GM12878 (cell line): ENCODE results near the gene IER3. TPM values are rescaled to one million over a fixed set of nuclear protein-coding genes. Genes with fewer than 3 reads are reported as not detected.
A peak's percentile ranks its signal among the peaks of the same experiment; 100 is the strongest.

Source experiments
- ATAC-seq: fragments of 200-7000 bp; cut with Tn5 transposase; 3 replicates; pipeline ENCODE4 v1.9.1; 2020; ENCODE audit warnings: mild to moderate bottlenecking, moderate library complexity
- BruUV-seq: library from RNA; stranded (reverse); fragments of 400-500 nt; replicated peaks from 2 replicates; lab custom pipeline; 2021; lab: Mats Ljungman, UMichigan
- CTCF ChIA-PET: fragments of 300-600 bp; sonication (Branson Sonifier 250); formaldehyde crosslinking; extraction: SDS; loops from one replicate; lab custom pipeline; 2021; ENCODE audit warnings: inconsistent platforms; lab: Yijun Ruan, JAX
- POLR2A ChIA-PET: fragments of 350-600 bp; formaldehyde crosslinking; extraction: SDS; loops from one replicate; lab custom pipeline; 2021; ENCODE audit warnings: inconsistent platforms; lab: Charles Lee
- RAD21 ChIA-PET: fragments of 300-600 bp; sonication (Branson Sonifier 250); formaldehyde crosslinking; loops from one replicate; lab custom pipeline; 2023; ENCODE audit warnings: antibody characterized with exemption; ENCODE audit not compliant: unreplicated experiment; lab: Charles Lee
- SMC1A ChIA-PET: fragments of 300-600 bp; sonication (Branson Sonifier 250); formaldehyde crosslinking; loops from one replicate; lab custom pipeline; 2023; ENCODE audit not compliant: unreplicated experiment, uncharacterized antibody; lab: Charles Lee
- DNase-seq: peaks from one replicate; pipeline ENCODE4 v3.0.0-alpha.2; 2011; ENCODE audit warnings: low read depth, low spot score
- FAIRE-seq: peaks from 3 replicates; lab custom pipeline; 2011; peaks lifted over from hg19 to GRCh38; lab: Jason Lieb, UNC
- H2AFZ ChIP-seq: 2 replicates; pipeline ENCODE4 v1.6.0; 2011; ENCODE audit warnings: low read depth, low read length, control low read depth; ENCODE audit not compliant: control insufficient read depth
- H3K27ac ChIP-seq: 2 replicates; pipeline ENCODE4 v1.5.1; 2011; ENCODE audit warnings: control low read depth; ENCODE audit not compliant: control insufficient read depth, insufficient read depth
- H3K27me3 ChIP-seq, 2 experiments: replicated peaks in 1 of 2; 2 replicates each; pipeline versions ENCODE4 v1.6.0 to v1.6.1; 2011; ENCODE audit warnings: low read length in 1 of 2; ENCODE audit not compliant: control insufficient read depth in 2 of 2, insufficient read depth in 2 of 2
- H3K36me3 ChIP-seq, 2 experiments: 2 replicates each; pipeline ENCODE4 v1.5.1; 2011; ENCODE audit warnings: low read length in 1 of 2; ENCODE audit not compliant: control insufficient read depth in 2 of 2, insufficient read depth in 2 of 2
- H3K4me1 ChIP-seq: 2 replicates; pipeline ENCODE4 v1.6.1; 2011; ENCODE audit warnings: mild to moderate bottlenecking, low read length, moderate library complexity, mixed read lengths; ENCODE audit not compliant: control insufficient read depth, insufficient read depth
- H3K4me2 ChIP-seq: 2 replicates; pipeline ENCODE4 v1.6.0; 2011; ENCODE audit warnings: control low read depth; ENCODE audit not compliant: control insufficient read depth, insufficient read depth
- H3K4me3 ChIP-seq: fragments of 200-600 bp; sonication (generic); 2 replicates; pipeline ENCODE4 v1.5.1; 2016
- H3K79me2 ChIP-seq: 2 replicates; pipeline ENCODE4 v1.6.0; 2011; ENCODE audit warnings: low read length; ENCODE audit not compliant: control insufficient read depth, insufficient read depth
- H3K9ac ChIP-seq: 2 replicates; pipeline ENCODE4 v1.8.0; 2011; ENCODE audit warnings: low read length, control low read depth, mixed read lengths; ENCODE audit not compliant: control insufficient read depth, insufficient read depth
- H3K9me3 ChIP-seq: replicated peaks from 3 replicates; pipeline ENCODE4 v1.5.1; 2011; ENCODE audit warnings: mild to moderate bottlenecking, low read length; ENCODE audit not compliant: control insufficient read depth, insufficient read depth
- H4K20me1 ChIP-seq: 2 replicates; pipeline ENCODE4 v1.6.0; 2011; ENCODE audit not compliant: control insufficient read depth, insufficient read depth
- BACH1 ChIP-seq: fragments of 450-650 bp; IDR thresholded peaks from 2 replicates; pipeline ENCODE4 v1.6.1; 2017; ENCODE audit warnings: mild to moderate bottlenecking, borderline replicate concordance
- BCL3 ChIP-seq: IDR thresholded peaks from 2 replicates; pipeline ENCODE4 v1.6.1; 2011; ENCODE audit warnings: borderline replicate concordance, low read depth, mild to moderate bottlenecking, moderate library complexity, low read length; ENCODE audit not compliant: insufficient read depth, poor library complexity, severe bottlenecking
- BMI1 ChIP-seq: fragments of 450-650 bp; IDR thresholded peaks from 2 replicates; pipeline ENCODE4 v1.6.1; 2016; ENCODE audit warnings: mild to moderate bottlenecking, moderate library complexity, borderline replicate concordance
- CBFB ChIP-seq: IDR thresholded peaks from 2 replicates; pipeline ENCODE4 v1.6.1; 2016; ENCODE audit warnings: antibody characterized with exemption, low read depth
- CREM ChIP-seq: IDR thresholded peaks from 2 replicates; pipeline ENCODE4 v1.6.1; 2014; ENCODE audit warnings: antibody characterized with exemption, low read depth
- EZH2 ChIP-seq: IDR thresholded peaks from 2 replicates; pipeline ENCODE4 v1.6.1; 2012; ENCODE audit warnings: low read depth, mild to moderate bottlenecking, control low read depth, inconsistent platforms, low read length, borderline replicate concordance; ENCODE audit not compliant: control insufficient read depth
- HCFC1 ChIP-seq: fragments of 150-350 bp; IDR thresholded peaks from 2 replicates; pipeline ENCODE4 v1.6.1; 2014; ENCODE audit warnings: low read length
- PAX5 ChIP-seq: IDR thresholded peaks from 2 replicates; pipeline ENCODE4 v1.6.1; 2011; ENCODE audit warnings: low read depth, low read length, borderline replicate concordance
- POLR2A ChIP-seq: IDR thresholded peaks from 2 replicates; pipeline ENCODE4 v1.6.1; 2011; ENCODE audit warnings: low read depth, mild to moderate bottlenecking, low read length
- POLR2AphosphoS2 ChIP-seq: IDR thresholded peaks from 2 replicates; pipeline ENCODE4 v1.6.1; 2011; ENCODE audit warnings: low read depth, mild to moderate bottlenecking, low read length, improper control_type of control experiment, moderate library complexity
- POLR2AphosphoS5 ChIP-seq: IDR thresholded peaks from 2 replicates; pipeline ENCODE4 v1.6.1; 2011; ENCODE audit warnings: mild to moderate bottlenecking, low read length, inconsistent platforms
- POU2F2 ChIP-seq: IDR thresholded peaks from 3 replicates; pipeline ENCODE4 v1.6.1; 2011; ENCODE audit warnings: low read depth, mild to moderate bottlenecking, low read length, borderline replicate concordance
- RUNX3 ChIP-seq: IDR thresholded peaks from 2 replicates; pipeline ENCODE4 v1.6.1; 2012; ENCODE audit warnings: low read length, inconsistent platforms
- SMAD5 ChIP-seq: IDR thresholded peaks from 2 replicates; pipeline ENCODE4 v1.6.1; 2016; ENCODE audit warnings: antibody characterized with exemption, low read depth
- SUPT20H ChIP-seq: IDR thresholded peaks from 2 replicates; pipeline ENCODE4 v1.6.1; 2011; ENCODE audit warnings: low read depth, mild to moderate bottlenecking, low read length, moderate library complexity, borderline replicate concordance; ENCODE audit not compliant: control insufficient read depth
- TCF7 ChIP-seq: IDR thresholded peaks from 2 replicates; pipeline ENCODE4 v1.6.1; 2014; ENCODE audit warnings: antibody characterized with exemption, borderline replicate concordance
- YBX1 ChIP-seq: fragments of 450-650 bp; IDR thresholded peaks from 2 replicates; pipeline ENCODE4 v1.6.1; 2016; ENCODE audit warnings: antibody characterized with exemption
- ZBED1 ChIP-seq: IDR thresholded peaks from 2 replicates; pipeline ENCODE4 v1.6.1; 2016; ENCODE audit warnings: borderline replicate concordance
- ZNF622 ChIP-seq: fragments of 450-650 bp; IDR thresholded peaks from 2 replicates; pipeline ENCODE4 v1.6.1; 2017; ENCODE audit warnings: mild to moderate bottlenecking, inconsistent platforms
- WGBS: methylation state at CpG from one replicate; pipeline ENCODE4 v1.1.6; 2016; ENCODE audit warnings: low lambda C conversion rate; ENCODE audit not compliant: insufficient replicate concordance, insufficient coverage; ENCODE audit errors: missing lambda C conversion rate; 5-methylcytosine and 5-hydroxymethylcytosine counted together
- in situ Hi-C: fragments of 300-500 bp; cut with MboI; formaldehyde crosslinking; loops from 9 replicates; pipeline ENCODE4 v1.14.3; 2018; ENCODE audit warnings: mixed read lengths
- intact Hi-C: fragments of 100-400 bp; cut with micrococcal nuclease; formaldehyde crosslinking; loops from one replicate; pipeline ENCODE4 v1.14.2; 2022; ENCODE audit not compliant: unreplicated experiment
- polyA plus RNA-seq, 11 experiments: library from polyadenylated mRNA; depleted of rRNA in 4 of 11; unstranded in 6 of 11; stranded (reverse) in 5 of 11; fragments of >200 nt; fragmentation: Nextera tagmentation in 4 of 11; fragmentation: Illumina TruSeq in 1 of 11; extraction: Ambion mirVana in 4 of 11; extraction: Trizol in 1 of 11; gene quantifications; 1 replicate in 1 of 11; 2 replicates in 10 of 11; pipeline versions ENCODE4 v1.2.1 to v1.2.3, GENCODE V29; 2011 to 2016; ENCODE audit warnings: inconsistent platforms in 2 of 11, missing spikeins in 2 of 11, low read depth in 1 of 11
- total RNA-seq, 4 experiments: library from RNA; depleted of rRNA in 3 of 4; stranded (reverse); fragments of >200 nt in 3 of 4; fragmentation: Illumina TruSeq in 1 of 4; extraction: Trizol in 1 of 4; gene quantifications; 2 replicates each; pipeline versions ENCODE4 v1.2.1 to v1.2.3, GENCODE V29; 2013 to 2021

Gene IER3
- total and polyA plus RNA-seq, 10 of the 15 experiments (the other 5 are each of a cell fraction or from before 2014, with no cell fraction given) = 1.9 to 100 (median 32.3) TPM

GRCh38 chr6:30725713-30726505 is 18.4 kb downstream of the IER3 start:
- intact Hi-C loops = loop anchor here (5.0 kb wide), 1 partner anchor 361 kb away; no protein-coding TSS in a partner anchor

More at GRCh38 chr6:30725713-30726505, 18.4 kb downstream of the IER3 start:
- CTCF ChIA-PET = interaction anchor here (1.0 to 22.7 kb wide), 7 partner anchors 9 to 184 kb away, joined by 3 to 487 read pairs (median 5); partner anchors contain the start of gene NRM
- no peak overlapping the region for H2AFZ ChIP-seq
- TF ChIP-seq BACH1 (0 out of 2 replicates have a peak, but pooled peaks have one; percentile 49), SUPT20H (no peak), RUNX3 (no peak), POLR2AphosphoS5 (peak; percentile 82), CBFB (peak; percentile 67), SMAD5 (peak; percentile 97; the same call in 1 of the 2 replicates), POLR2AphosphoS2 (peak; percentile 93), BMI1 (0 out of 2 replicates have a peak, but pooled peaks have one; percentile 44), YBX1 (no peak), ZBED1 (peak; percentile 92; the same call in 1 of the 2 replicates), PAX5 (peak; percentile 4; the same call in 1 of the 2 replicates), TCF7 (0 out of 2 replicates have a peak, but pooled peaks have one; percentile 11), BCL3 (peak; percentile 30), POU2F2 (0 out of 3 replicates have a peak, but pooled peaks have one; percentile 9), ZNF622 (no peak), POLR2A (peak; percentile 78), HCFC1 (no peak), CREM (no peak; the same call in 1 of the 2 replicates), EZH2 (0 out of 2 replicates have a peak, but pooled peaks have one; percentile 59)
- TF ChIP-seq, all 136 proteins: peak for 13
- ATAC-seq = no peak; the same call in 1 of the 3 replicates
- H3K9me3 ChIP-seq = no peaks in the 10 kb centered on the region
- H3K36me3 ChIP-seq = peaks cover 28 to 34% of the 10 kb centered on the region in 2 experiments
- no TSS peak for BruUV-seq
- in situ Hi-C loops = no loop called here
- no peak overlapping the region for H3K4me2 ChIP-seq
- H3K9ac ChIP-seq = no peak overlapping the region
- H3K4me1 ChIP-seq = peaks cover 17% of the 10 kb centered on the region
- H3K79me2 ChIP-seq = peaks cover 47% of the 10 kb centered on the region
- no peaks in the 10 kb centered on the region for H3K27me3 ChIP-seq
- SMC1A ChIA-PET = interaction anchor here (1.3 to 17.7 kb wide), 4 partner anchors 10 to 184 kb away, joined by 4 to 265 read pairs (median 8); partner anchors contain the start of gene DHX16
- no peak for DNase-seq
- POLR2A ChIA-PET = interaction anchor here (0.5 to 11.6 kb wide), 7 partner anchors 9 to 113 kb away, joined by 3 to 200 read pairs (median 4); no protein-coding TSS in a partner anchor
- no peak overlapping the region for H3K27ac ChIP-seq
- WGBS = 3% methylated on average over 3 of the region's 3 CpGs
- FAIRE-seq = no peak
- RAD21 ChIA-PET = interaction anchor here (3.4 to 11.2 kb wide), 2 partner anchors 10 to 44 kb away, joined by 14 to 209 read pairs; no protein-coding TSS in a partner anchor
- H4K20me1 ChIP-seq = peaks cover 10% of the 10 kb centered on the region
- no peak overlapping the region for H3K4me3 ChIP-seq
